Endodermal cell (in vitro differentiated cells): ENCODE data around the gene GUCA2B. TPM values are rescaled to one million over a fixed set of nuclear protein-coding genes. Genes with fewer than 3 reads are reported as not detected.

Experiments
- DNase-seq: peaks from one replicate; pipeline ENCODE4 v3.0.0-alpha.2; 2017
- H3K27ac ChIP-seq: 2 replicates; pipeline ENCODE4 v1.5.1; 2013; ENCODE audit warnings: mild to moderate bottlenecking, low read depth, low read length, moderate library complexity
- H3K27me3 ChIP-seq: 2 replicates; pipeline ENCODE4 v1.6.1; 2013; ENCODE audit warnings: mild to moderate bottlenecking, low read length, moderate library complexity; ENCODE audit not compliant: insufficient read depth, control insufficient read depth, poor library complexity, severe bottlenecking
- H3K36me3 ChIP-seq: 2 replicates; pipeline ENCODE4 v1.7.0; 2013; ENCODE audit warnings: mild to moderate bottlenecking, low read length, moderate library complexity; ENCODE audit not compliant: control insufficient read depth, insufficient read depth
- H3K4me1 ChIP-seq: one replicate; pipeline ENCODE4 v1.7.0; 2013; ENCODE audit warnings: low read length; ENCODE audit not compliant: control insufficient read depth, insufficient read depth
- H3K4me3 ChIP-seq: 2 replicates; pipeline ENCODE4 v1.5.1; 2013; ENCODE audit warnings: mild to moderate bottlenecking, low read length, moderate library complexity
- H3K9ac ChIP-seq: 2 replicates; pipeline ENCODE4 v1.6.1; 2013; ENCODE audit warnings: mild to moderate bottlenecking, low read length, moderate library complexity; ENCODE audit not compliant: poor library complexity, severe bottlenecking; ENCODE audit errors: extremely low read depth
- H3K9me3 ChIP-seq: 2 replicates; pipeline ENCODE4 v1.6.1; 2013; ENCODE audit warnings: mild to moderate bottlenecking, low read length, moderate library complexity; ENCODE audit not compliant: control insufficient read depth
- H3K27ac Mint-ChIP-seq: 2 replicates; pipeline ENCODE4 v1.8.0; 2020; ENCODE audit warnings: mixed read lengths
- H3K27me3 Mint-ChIP-seq: 2 replicates; pipeline ENCODE4 v1.8.0; 2021; ENCODE audit warnings: mild to moderate bottlenecking, mixed read lengths; ENCODE audit not compliant: insufficient read depth
- H3K36me3 Mint-ChIP-seq: 2 replicates; pipeline ENCODE4 v1.8.0; 2020; ENCODE audit warnings: low read depth, mixed read lengths
- H3K4me1 Mint-ChIP-seq: 2 replicates; pipeline ENCODE4 v1.8.0; 2020; ENCODE audit warnings: mixed read lengths
- H3K4me3 Mint-ChIP-seq: 2 replicates; pipeline ENCODE4 v1.8.0; 2020; ENCODE audit warnings: mild to moderate bottlenecking, moderate library complexity, mixed read lengths
- H3K9me3 Mint-ChIP-seq: 2 replicates; pipeline ENCODE4 v1.8.0; 2020; ENCODE audit warnings: mild to moderate bottlenecking, mixed read lengths
- WGBS, 2 experiments: methylation state at CpG; one replicate each; pipeline versions ENCODE4 v1.1.5 to v1.1.7; 2013; ENCODE audit warnings: missing lambda C conversion rate in 2 of 2, mixed read lengths in 1 of 2; ENCODE audit not compliant: insufficient coverage in 1 of 2, insufficient read length in 1 of 2; 5-methylcytosine and 5-hydroxymethylcytosine counted together
- long read RNA-seq, 4 experiments: library from polyadenylated mRNA in 2 of 4; library from RNA in 1 of 4; library from capped mRNA in 1 of 4; stranded (forward) in 3 of 4; unstranded in 1 of 4; transcript quantifications; one replicate each; pipeline ENCODE4 v2.0.0, GENCODE V29; 2020 to 2021; ENCODE audit warnings: inconsistent platforms in 1 of 4
- polyA plus RNA-seq, 2 experiments: library from polyadenylated mRNA; stranded (reverse); fragments of 50-300 nt; gene quantifications; one replicate each; pipeline ENCODE4 v1.2.3, GENCODE V29; 2013
- total RNA-seq, 2 donors: library from RNA; stranded (reverse); fragmentation: NEBNext Ultra II Directional in 1 of 2; extraction: Animal tissue kit (Norgen Biotek cat#: 25700) in 1 of 2; gene quantifications; 2 replicates in 1 of 2; 3 replicates in 1 of 2; pipeline ENCODE4 v1.2.1, GENCODE V29; 2021
- TF ChIP-seq, protein P1 (sequence below): fragments of 200-600 bp; sonication (generic); conservative IDR thresholded peaks from 2 replicates; pipeline ENCODE4 v1.5.0; 2021; ENCODE audit warnings: antibody characterized with exemption, mild to moderate bottlenecking

Gene GUCA2B
- not detected for total RNA-seq
- polyA plus RNA-seq (2013, experiment 1 of 2): not detected
- not detected for polyA plus RNA-seq (2013, experiment 2 of 2)
- long read RNA-seq, experiment 1: 0 reads
- long read RNA-seq, experiment 2: 0 reads
- long read RNA-seq, experiment 3: 0 reads
- long read RNA-seq, experiment 4: 0 reads

DNA sequence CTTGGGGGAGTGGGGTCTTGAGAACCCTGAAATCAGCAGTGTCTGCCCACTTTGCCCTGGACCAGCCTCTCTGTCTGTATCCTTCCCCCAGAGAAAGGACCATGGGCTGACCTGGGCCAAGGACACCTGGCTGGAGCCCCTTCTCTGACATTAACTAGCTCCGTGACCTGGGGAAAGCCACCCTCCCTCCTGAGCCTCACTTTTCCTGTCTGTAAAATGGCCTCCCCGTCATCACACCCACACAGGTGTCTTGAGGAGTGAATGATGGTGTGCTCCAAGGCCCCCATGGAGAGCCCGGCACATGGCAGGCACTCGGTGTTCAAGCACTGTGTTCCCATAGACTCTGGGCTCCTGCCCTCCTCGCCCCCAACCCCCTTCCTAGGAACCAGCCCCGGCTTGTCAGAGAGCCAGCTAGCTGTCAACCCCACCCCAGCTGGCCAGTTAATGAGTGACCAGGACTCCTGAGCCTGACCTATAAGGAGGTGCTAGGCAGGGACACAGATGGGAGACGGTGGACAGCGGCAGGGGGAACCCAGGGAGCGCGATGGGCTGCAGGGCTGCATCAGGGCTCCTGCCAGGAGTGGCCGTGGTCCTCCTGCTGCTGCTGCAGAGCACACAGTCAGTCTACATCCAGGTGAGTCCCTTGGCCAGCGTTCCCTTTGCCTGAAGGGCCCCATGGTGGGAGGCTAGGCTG, at the start of gene GUCA2B:
GUCA2B (plus strand) TSS at position 504 of the 694 bp plus-strand sequence; CDS start at position 545, 41 bp downstream.
- Mint-ChIP-seq H3K4me3 (no peak within 1 kb of the TSS), H3K36me3 (no peaks in the 10 kb centered on the region), H3K4me1 (no peaks in the 10 kb centered on the region), H3K9me3 (no peaks in the 10 kb centered on the region), H3K27ac (no peak within 1 kb of the TSS), H3K27me3 (peaks cover 11% of the 10 kb centered on the region)
- no peak within 1 kb of the TSS for H3K9ac ChIP-seq
- H3K36me3 ChIP-seq: no peaks in the 10 kb centered on the region
- TF ChIP-seq, protein P1, sequence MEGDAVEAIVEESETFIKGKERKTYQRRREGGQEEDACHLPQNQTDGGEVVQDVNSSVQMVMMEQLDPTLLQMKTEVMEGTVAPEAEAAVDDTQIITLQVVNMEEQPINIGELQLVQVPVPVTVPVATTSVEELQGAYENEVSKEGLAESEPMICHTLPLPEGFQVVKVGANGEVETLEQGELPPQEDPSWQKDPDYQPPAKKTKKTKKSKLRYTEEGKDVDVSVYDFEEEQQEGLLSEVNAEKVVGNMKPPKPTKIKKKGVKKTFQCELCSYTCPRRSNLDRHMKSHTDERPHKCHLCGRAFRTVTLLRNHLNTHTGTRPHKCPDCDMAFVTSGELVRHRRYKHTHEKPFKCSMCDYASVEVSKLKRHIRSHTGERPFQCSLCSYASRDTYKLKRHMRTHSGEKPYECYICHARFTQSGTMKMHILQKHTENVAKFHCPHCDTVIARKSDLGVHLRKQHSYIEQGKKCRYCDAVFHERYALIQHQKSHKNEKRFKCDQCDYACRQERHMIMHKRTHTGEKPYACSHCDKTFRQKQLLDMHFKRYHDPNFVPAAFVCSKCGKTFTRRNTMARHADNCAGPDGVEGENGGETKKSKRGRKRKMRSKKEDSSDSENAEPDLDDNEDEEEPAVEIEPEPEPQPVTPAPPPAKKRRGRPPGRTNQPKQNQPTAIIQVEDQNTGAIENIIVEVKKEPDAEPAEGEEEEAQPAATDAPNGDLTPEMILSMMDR: no peak
- DNase-seq: no peak
- peaks cover 21% of the 10 kb centered on the region for H3K27me3 ChIP-seq
- 89 to 90% methylated on average over 3 to 12 of the region's 12 CpGs for WGBS, 2 experiments
- H3K4me1 ChIP-seq: no peaks in the 10 kb centered on the region
- H3K27ac ChIP-seq: no peak within 1 kb of the TSS
- H3K4me3 ChIP-seq: no peak within 1 kb of the TSS
- no peaks in the 10 kb centered on the region for H3K9me3 ChIP-seq

DNA sequence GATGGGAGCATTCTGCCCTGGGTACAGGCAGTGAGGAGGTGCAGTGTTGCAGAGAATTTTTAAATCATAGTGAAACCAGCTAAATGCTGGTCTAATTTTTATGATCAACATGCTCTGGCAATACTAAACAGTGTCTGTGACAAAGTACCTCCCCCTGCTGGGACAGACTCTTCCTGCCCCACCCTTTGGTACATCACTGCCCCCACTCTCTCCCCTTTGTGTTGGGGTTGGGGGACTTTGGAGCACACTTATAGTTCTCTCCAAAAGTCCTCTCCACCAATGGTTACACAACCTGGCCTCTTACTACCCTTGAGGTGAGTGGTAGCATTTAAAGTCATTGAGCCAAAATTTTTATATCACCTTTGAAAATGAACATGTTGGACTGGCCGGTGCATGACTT, 48.2 kb upstream of the GUCA2B start:
- no peaks in the 10 kb centered on the region for H3K4me1 ChIP-seq
- H3K9me3 ChIP-seq: no peaks in the 10 kb centered on the region
- no peak overlapping the region for H3K27ac Mint-ChIP-seq
- 88% methylated on average over 1 of the region's 1 CpG; no CpG with 5 or more reads in 1 of the 2 experiments for WGBS, 2 experiments
- TF ChIP-seq, protein P1: no peak
- H3K9me3 Mint-ChIP-seq: peaks cover 7% of the 10 kb centered on the region
- H3K4me3 Mint-ChIP-seq: no peak overlapping the region
- H3K4me1 Mint-ChIP-seq: no peaks in the 10 kb centered on the region
- no peak overlapping the region for H3K4me3 ChIP-seq
- H3K36me3 Mint-ChIP-seq: no peaks in the 10 kb centered on the region
- H3K36me3 ChIP-seq: no peaks in the 10 kb centered on the region
- H3K27ac ChIP-seq: no peak overlapping the region
- no peak for DNase-seq
- H3K9ac ChIP-seq: no peak overlapping the region
- H3K27me3 Mint-ChIP-seq: peaks cover 24% of the 10 kb centered on the region
- H3K27me3 ChIP-seq: peaks cover 25% of the 10 kb centered on the region

DNA sequence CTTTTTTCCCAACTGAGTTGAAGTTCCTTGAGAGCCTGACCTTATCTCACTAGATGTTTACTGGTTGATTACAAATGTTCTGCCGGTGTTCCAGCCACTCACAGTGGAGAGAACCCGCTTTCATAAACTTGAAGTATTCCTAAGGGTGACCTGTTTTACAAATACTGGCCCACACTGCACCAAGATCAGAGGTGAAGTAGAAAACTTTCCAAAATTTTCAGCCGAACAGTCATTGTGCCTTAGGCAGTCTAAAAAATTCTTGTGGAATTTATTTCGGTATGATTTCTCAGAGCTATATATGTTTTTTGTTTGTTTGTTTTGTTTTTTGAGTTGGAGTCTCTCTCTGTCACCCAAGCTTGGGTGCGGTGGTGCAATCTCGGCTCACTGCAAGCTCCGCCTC, 44.9 kb upstream of the GUCA2B start:
- Mint-ChIP-seq H3K9me3 (no peaks in the 10 kb centered on the region), H3K27me3 (peaks cover 14% of the 10 kb centered on the region), H3K36me3 (no peaks in the 10 kb centered on the region), H3K27ac (no peak overlapping the region), H3K4me3 (no peak overlapping the region), H3K4me1 (no peaks in the 10 kb centered on the region)
- H3K9ac ChIP-seq: no peak overlapping the region
- DNase-seq: no peak
- H3K4me3 ChIP-seq: no peak overlapping the region
- H3K9me3 ChIP-seq: no peaks in the 10 kb centered on the region
- H3K27me3 ChIP-seq: peaks cover 21% of the 10 kb centered on the region
- no peak overlapping the region for H3K27ac ChIP-seq
- WGBS, 2 experiments: 64 to 91% methylated on average over 4 to 7 of the region's 7 CpGs
- H3K4me1 ChIP-seq: no peaks in the 10 kb centered on the region
- no peaks in the 10 kb centered on the region for H3K36me3 ChIP-seq
- TF ChIP-seq, protein P1: no peak
